SH-SY5Y (cell line): ENCODE data around the gene ZC3HAV1L.

Experiments used
- GATA2 ChIP-seq: IDR thresholded peaks from 2 replicates; pipeline ENCODE4 v1.6.1; 2011; ENCODE audit warnings: mild to moderate bottlenecking, low read depth, low read length
- GATA3 ChIP-seq: IDR thresholded peaks from 2 replicates; pipeline ENCODE4 v1.6.1; 2011; ENCODE audit warnings: low read depth, mild to moderate bottlenecking, low read length, moderate library complexity

DNA sequence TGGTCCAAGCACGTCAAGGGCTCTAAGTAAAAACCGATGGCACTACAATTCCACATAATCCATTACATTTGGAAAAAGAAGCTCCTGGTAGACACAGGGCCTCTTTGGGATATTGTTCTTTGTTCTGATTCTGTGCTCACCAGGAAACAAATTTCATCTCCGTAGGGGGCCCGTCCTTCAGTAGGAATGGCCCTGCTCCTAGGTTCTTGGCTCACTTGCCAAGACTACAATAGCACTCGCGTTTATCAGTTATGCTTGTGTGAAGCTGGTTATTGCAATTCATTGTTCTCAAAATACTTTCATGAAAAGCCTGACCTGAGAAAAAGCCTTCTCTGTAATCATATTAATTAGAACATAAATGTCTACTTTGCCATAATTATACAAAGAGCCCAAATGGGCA lies 10.3 kb upstream of the ZC3HAV1L start:
- no peak for TF ChIP-seq GATA2
- no peak for TF ChIP-seq GATA3
